ENCODE data around the gene RTP3. TPM values are rescaled to one million over a fixed set of nuclear protein-coding genes. Genes with fewer than 3 reads are reported as not detected.

The RTP3 gene
- total and polyA plus RNA-seq, 8 donors: not detected

DNA sequence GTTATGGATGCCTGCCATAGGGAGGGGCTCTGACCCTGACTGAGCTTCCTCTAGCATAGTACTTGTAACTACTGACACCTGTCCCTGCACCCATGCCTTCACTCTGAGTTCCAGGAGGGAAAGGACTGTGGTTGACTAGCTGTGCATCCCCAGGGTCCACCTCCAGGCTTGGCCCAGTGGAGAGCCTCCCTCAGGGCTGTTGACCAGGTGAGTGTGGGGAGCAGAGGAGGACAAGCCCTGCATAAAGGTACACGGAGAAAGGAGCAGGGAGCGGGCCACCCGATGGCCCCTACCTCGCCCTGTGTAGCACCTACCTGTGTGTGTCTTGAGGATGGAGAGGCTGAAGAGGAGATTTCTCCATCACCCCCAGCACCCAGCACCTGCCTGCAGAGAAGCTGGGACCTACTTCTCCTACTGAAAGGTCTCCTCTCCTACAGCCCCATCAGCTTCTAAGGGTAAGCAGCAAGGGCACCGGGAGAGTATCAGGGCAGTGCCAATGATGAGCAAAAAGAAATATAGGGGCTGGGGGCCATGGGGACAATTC is 26.3 kb upstream of the RTP3 start:
- Histone ChIP-seq H3K36me3 (no peaks in the 10 kb centered on the region), H3K27me3 (no peaks in the 10 kb centered on the region), H3K4me1 (peaks cover 0 to 23% (median 4%) of the 10 kb centered on the region in 4 donors), H3K27ac (no peak overlapping the region), H3K9me3 (peaks cover 0 to 7% (median 5%) of the 10 kb centered on the region in 4 donors), H3K4me3 (no peak overlapping the region)
- WGBS, 5 donors: 84 to 98% (median 94%) methylated on average over 5 of the region's 5 CpGs
- DNase-seq: no peak
- TF ChIP-seq, protein P1, sequence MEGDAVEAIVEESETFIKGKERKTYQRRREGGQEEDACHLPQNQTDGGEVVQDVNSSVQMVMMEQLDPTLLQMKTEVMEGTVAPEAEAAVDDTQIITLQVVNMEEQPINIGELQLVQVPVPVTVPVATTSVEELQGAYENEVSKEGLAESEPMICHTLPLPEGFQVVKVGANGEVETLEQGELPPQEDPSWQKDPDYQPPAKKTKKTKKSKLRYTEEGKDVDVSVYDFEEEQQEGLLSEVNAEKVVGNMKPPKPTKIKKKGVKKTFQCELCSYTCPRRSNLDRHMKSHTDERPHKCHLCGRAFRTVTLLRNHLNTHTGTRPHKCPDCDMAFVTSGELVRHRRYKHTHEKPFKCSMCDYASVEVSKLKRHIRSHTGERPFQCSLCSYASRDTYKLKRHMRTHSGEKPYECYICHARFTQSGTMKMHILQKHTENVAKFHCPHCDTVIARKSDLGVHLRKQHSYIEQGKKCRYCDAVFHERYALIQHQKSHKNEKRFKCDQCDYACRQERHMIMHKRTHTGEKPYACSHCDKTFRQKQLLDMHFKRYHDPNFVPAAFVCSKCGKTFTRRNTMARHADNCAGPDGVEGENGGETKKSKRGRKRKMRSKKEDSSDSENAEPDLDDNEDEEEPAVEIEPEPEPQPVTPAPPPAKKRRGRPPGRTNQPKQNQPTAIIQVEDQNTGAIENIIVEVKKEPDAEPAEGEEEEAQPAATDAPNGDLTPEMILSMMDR (IDR thresholded peaks at IDR 0.05): no peak
- TF ChIP-seq EP300 (IDR thresholded peaks at IDR 0.05) (no peak), POLR2AphosphoS5 (IDR thresholded peaks at IDR 0.05) (no peak), POLR2A (IDR thresholded peaks at IDR 0.05) (no peak)
- intact Hi-C loops (cut with DNase I; ENCODE audit: low total_unique reads): no loop called here

DNA sequence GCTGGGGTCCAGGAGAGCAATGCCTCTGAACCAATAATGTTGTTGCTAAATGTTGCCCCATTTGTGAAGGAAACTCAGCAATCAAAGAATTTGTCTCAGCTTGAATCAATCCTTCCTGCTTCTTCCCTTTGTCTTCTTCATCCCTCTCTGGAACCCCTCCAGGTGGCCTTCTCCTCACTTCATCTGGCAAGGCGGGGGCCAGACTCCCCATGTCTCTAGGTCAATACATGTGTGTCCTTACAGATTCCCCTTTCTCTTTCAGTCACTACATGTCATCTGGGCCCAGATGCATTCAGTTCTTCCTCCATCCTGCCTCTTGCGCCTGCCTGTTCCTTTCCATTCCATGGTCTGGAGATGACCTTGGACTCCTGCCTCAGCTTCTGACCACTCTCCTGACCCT is 25.0 kb upstream of the RTP3 start:
- H3K4me1 ChIP-seq: peaks cover 0 to 23% (median 3%) of the 10 kb centered on the region in 4 donors
- no peak overlapping the region for H3K4me3 ChIP-seq
- peaks cover 0 to 7% (median 5%) of the 10 kb centered on the region in 4 donors for H3K9me3 ChIP-seq
- no peaks in the 10 kb centered on the region for H3K36me3 ChIP-seq
- H3K27ac ChIP-seq: no peak overlapping the region
- no peaks in the 10 kb centered on the region for H3K27me3 ChIP-seq
- TF ChIP-seq POLR2AphosphoS5 (IDR thresholded peaks at IDR 0.05) (no peak), POLR2A (IDR thresholded peaks at IDR 0.05) (no peak), EP300 (IDR thresholded peaks at IDR 0.05) (no peak)
- TF ChIP-seq, protein P1 (IDR thresholded peaks at IDR 0.05): no peak
- intact Hi-C loops (cut with DNase I; ENCODE audit: low total_unique reads): no loop called here
- DNase-seq: no peak
- WGBS, 5 donors: 86 to 97% (median 92%) methylated on average over 2 of the region's 2 CpGs

DNA sequence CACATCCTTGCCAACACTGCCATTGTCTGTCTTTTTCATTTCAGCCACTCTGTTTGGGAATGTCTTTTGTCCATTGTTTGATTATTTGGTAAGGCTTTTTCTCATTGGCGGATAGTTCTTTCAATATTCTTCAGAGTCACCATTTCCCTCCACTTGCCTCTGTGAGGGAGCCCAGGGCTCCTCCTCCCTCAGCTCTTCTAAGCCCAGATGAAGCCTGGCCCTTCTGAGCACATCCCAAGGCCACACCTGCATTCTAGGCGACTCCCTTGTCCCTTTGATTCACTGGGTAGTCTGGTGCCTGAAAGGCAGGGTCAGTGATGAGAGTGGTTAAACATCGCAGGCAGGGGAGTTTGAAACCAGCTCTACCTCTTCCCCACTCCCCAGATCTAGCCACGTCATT is 20.6 kb upstream of the RTP3 start:
- 80 to 86% (median 83%) methylated on average over 4 of the region's 4 CpGs for WGBS, 5 donors
- Histone ChIP-seq H3K27me3 (no peaks in the 10 kb centered on the region), H3K4me1 (no peaks in the 10 kb centered on the region), H3K4me3 (no peak overlapping the region), H3K9me3 (peaks cover 0 to 7% (median 5%) of the 10 kb centered on the region in 4 donors), H3K27ac (no peak overlapping the region), H3K36me3 (no peaks in the 10 kb centered on the region)
- TF ChIP-seq POLR2A (IDR thresholded peaks at IDR 0.05) (no peak), EP300 (IDR thresholded peaks at IDR 0.05) (no peak), POLR2AphosphoS5 (IDR thresholded peaks at IDR 0.05) (no peak)
- TF ChIP-seq, protein P1 (IDR thresholded peaks at IDR 0.05): no peak
- no peak for DNase-seq
- intact Hi-C loops (cut with DNase I; ENCODE audit: low total_unique reads): no loop called here

DNA sequence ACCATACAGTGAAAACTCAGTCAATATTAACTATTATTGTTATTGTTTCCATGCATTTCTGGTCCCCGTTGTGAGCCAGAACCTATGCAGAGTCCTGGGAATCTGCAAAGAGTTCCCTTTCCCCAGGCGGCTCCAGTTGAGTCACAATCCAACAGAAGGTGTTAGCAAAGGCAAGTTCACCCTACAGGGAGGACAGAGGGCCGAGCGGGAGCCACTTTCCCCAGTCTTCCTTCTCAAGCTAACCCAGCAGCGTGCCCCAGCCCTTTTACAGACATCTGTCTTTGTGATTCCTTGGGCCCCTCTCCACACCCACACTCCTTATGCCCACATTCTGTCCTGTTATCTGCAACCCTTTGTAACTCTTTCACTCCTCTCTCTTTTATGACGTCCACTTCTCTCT is 20.0 kb upstream of the RTP3 start:
- 84 to 90% (median 87%) methylated on average over 6 of the region's 6 CpGs for WGBS, 5 donors
- Histone ChIP-seq H3K9me3 (peaks cover 0 to 7% (median 5%) of the 10 kb centered on the region in 4 donors), H3K27me3 (no peaks in the 10 kb centered on the region), H3K27ac (no peak overlapping the region), H3K36me3 (no peaks in the 10 kb centered on the region), H3K4me3 (no peak overlapping the region), H3K4me1 (no peaks in the 10 kb centered on the region)
- DNase-seq: no peak
- TF ChIP-seq POLR2A (IDR thresholded peaks at IDR 0.05): no peak
- TF ChIP-seq EP300 (IDR thresholded peaks at IDR 0.05): no peak
- TF ChIP-seq, protein P1 (IDR thresholded peaks at IDR 0.05): no peak
- intact Hi-C loops (cut with DNase I; ENCODE audit: low total_unique reads): no loop called here

Measured in stomach (tissue), 9 donors.